Type B pancreatic cell (in vitro differentiated cells): ENCODE measurements around the gene DGCR2. TPM values are rescaled to one million over a fixed set of nuclear protein-coding genes. Genes with fewer than 3 reads are reported as not detected.
"Not testable (repeated sequence)": the region's sequence is repeated elsewhere in the genome, so short reads cannot be mapped to it uniquely, and the experiment has no call there.

Experiments
- DNase-seq: peaks from one replicate; pipeline ENCODE4 v3.0.0; 2021; ENCODE audit warnings: mixed read lengths; ENCODE audit not compliant: unreplicated experiment; ENCODE audit errors: extremely low spot score
- H3K27ac Mint-ChIP-seq: 2 replicates; pipeline ENCODE4 v1.8.0; 2021; ENCODE audit warnings: mild to moderate bottlenecking, mixed read lengths
- H3K27me3 Mint-ChIP-seq: 2 replicates; pipeline ENCODE4 v1.8.0; 2021; ENCODE audit warnings: mixed read lengths
- H3K36me3 Mint-ChIP-seq: 2 replicates; pipeline ENCODE4 v1.8.0; 2021; ENCODE audit warnings: mixed read lengths
- H3K4me1 Mint-ChIP-seq: one replicate; pipeline ENCODE4 v1.8.0; 2021; ENCODE audit warnings: mixed read lengths; ENCODE audit not compliant: unreplicated experiment
- H3K4me3 Mint-ChIP-seq: 2 replicates; pipeline ENCODE4 v1.8.0; 2021; ENCODE audit warnings: mild to moderate bottlenecking, mixed read lengths
- H3K9me3 Mint-ChIP-seq: 2 replicates; pipeline ENCODE4 v1.8.0; 2021; ENCODE audit warnings: mixed read lengths
- total RNA-seq: library from RNA; stranded (reverse); gene quantifications from 2 replicates; pipeline ENCODE4 v1.2.1, GENCODE V29; 2021; ENCODE audit warnings: low replicate concordance
- TF ChIP-seq, protein P1 (sequence below): fragments of 200-600 bp; sonication (generic); conservative IDR thresholded peaks from 2 replicates; pipeline ENCODE4 v1.5.0; 2021; ENCODE audit warnings: antibody characterized with exemption, mild to moderate bottlenecking

The DGCR2 gene
- total RNA-seq, 1 donor from 2014 or later: 83.1 TPM

DNA sequence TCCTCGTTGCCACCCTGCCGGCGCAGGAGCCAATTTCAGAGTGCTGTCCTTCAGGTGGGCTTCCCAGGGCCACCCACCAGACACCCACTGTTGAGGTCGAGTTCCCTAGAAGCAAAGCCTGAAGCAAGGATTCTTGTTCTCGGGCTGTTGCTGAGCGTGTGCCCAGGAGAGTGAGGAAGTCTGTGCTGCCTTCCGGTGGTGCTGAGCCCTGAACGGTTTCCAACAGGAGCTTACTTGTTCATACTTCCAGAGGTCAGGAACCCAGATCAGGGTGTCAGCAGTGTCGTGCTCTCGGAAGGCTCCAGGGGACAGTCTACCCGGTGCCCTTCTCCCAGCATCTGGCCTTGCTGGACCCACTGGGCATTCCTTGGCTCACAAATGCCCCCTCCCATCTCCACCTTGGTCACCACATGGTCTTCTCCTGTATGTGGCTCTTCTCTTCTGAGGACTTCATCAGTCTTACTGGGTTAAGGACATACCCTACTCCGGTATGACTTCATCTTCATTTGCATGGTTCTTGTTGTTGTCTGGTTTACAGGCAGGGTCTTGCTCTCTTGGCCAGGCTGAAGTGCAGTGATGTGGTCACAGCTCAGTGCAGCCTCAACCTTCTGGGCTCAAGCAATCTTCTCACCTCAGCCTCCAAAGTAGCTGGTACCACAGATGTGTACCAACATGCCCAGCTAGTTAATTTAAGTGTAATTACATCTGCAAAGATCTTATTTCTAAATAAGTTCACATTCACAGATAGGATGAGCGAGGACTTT is 45.1 kb upstream of the DGCR2 start:
- no peaks in the 10 kb centered on the region for H3K9me3 Mint-ChIP-seq
- no peaks in the 10 kb centered on the region for H3K36me3 Mint-ChIP-seq
- peaks cover 3% of the 10 kb centered on the region for H3K4me1 Mint-ChIP-seq

DNA sequence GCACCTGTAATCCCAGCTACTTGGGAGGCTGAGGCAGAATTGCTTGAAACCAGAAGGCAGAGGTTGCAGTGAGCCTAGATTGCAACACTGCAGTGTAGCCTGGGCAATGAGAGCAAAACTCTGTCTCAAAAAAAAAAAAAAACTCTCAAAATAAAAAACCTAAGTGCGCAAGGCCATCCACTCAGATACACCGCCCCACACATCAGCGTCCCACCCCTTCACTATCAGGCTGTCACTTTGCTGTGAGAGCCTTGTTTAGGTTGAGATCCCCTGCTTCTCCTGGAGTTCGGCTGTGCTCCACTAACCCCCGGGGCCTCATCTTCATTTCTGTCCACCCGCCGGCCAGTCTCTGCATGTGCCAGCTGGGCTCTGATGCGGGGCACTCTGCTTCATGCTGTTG is 44.2 kb upstream of the DGCR2 start:
- no peaks in the 10 kb centered on the region for H3K36me3 Mint-ChIP-seq
- TF ChIP-seq, protein P1, sequence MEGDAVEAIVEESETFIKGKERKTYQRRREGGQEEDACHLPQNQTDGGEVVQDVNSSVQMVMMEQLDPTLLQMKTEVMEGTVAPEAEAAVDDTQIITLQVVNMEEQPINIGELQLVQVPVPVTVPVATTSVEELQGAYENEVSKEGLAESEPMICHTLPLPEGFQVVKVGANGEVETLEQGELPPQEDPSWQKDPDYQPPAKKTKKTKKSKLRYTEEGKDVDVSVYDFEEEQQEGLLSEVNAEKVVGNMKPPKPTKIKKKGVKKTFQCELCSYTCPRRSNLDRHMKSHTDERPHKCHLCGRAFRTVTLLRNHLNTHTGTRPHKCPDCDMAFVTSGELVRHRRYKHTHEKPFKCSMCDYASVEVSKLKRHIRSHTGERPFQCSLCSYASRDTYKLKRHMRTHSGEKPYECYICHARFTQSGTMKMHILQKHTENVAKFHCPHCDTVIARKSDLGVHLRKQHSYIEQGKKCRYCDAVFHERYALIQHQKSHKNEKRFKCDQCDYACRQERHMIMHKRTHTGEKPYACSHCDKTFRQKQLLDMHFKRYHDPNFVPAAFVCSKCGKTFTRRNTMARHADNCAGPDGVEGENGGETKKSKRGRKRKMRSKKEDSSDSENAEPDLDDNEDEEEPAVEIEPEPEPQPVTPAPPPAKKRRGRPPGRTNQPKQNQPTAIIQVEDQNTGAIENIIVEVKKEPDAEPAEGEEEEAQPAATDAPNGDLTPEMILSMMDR: no peak
- H3K4me3 Mint-ChIP-seq: no peak overlapping the region
- no peak overlapping the region for H3K27ac Mint-ChIP-seq
- no peak for DNase-seq
- H3K27me3 Mint-ChIP-seq: peaks cover 70% of the 10 kb centered on the region
- no peaks in the 10 kb centered on the region for H3K4me1 Mint-ChIP-seq
- no peaks in the 10 kb centered on the region for H3K9me3 Mint-ChIP-seq

More for the DNA sequence above, 45.1 kb upstream of the DGCR2 start:
- Mint-ChIP-seq H3K4me3 (no peak overlapping the region), H3K27ac (no peak overlapping the region), H3K27me3 (peaks cover 65% of the 10 kb centered on the region)
- no peak for DNase-seq
- TF ChIP-seq, protein P1: no peak

DNA sequence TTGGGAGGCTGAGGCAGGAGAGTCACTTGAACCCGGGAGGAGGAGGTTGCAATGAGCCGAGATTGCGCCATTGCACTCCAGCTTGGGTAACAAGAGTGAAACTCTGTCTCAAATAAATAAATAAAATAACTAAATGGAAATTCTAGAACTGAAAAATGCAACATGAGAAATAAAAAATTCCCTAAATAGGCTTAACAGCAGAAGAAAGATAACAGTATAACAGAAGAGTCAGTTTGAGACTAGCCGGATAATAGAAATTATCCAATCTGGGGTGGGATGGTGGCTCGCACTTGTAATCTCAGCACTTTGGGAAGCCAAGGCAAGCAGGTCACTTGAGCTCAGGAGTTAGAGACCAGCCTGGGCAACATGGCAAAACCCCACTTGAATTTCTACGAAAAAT is 42.2 kb upstream of the DGCR2 start:
- Mint-ChIP-seq H3K4me1 (no peaks in the 10 kb centered on the region), H3K36me3 (no peaks in the 10 kb centered on the region), H3K4me3 (no peak overlapping the region), H3K9me3 (no peaks in the 10 kb centered on the region), H3K27me3 (peaks cover 68% of the 10 kb centered on the region), H3K27ac (no peak overlapping the region)
- TF ChIP-seq, protein P1: no peak
- no peak for DNase-seq

DNA sequence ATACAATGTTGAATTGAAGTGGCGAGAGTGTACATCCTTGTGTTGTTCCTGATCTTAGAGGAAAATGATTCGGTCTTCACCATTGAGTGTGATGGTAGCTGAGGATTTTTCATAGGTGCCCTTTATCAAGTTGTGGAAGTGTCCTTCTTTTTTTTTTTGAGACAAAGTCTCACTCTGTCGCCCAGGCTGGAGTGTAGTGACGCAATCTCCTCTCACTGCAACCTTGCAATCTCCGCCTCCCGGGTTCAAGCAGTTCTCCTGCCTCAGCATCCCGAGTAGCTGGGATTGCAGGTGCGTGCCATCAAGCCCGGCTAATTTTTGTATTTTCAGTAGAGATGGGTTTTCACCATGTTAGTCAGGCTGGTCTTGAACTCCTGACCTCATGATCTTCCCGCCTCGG is 36.4 kb upstream of the DGCR2 start:
- H3K27me3 Mint-ChIP-seq: peaks cover 53% of the 10 kb centered on the region
- not testable (repeated sequence) for H3K27ac Mint-ChIP-seq, H3K4me1 Mint-ChIP-seq, H3K4me3 Mint-ChIP-seq, H3K36me3 Mint-ChIP-seq, H3K9me3 Mint-ChIP-seq, DNase-seq

DNA sequence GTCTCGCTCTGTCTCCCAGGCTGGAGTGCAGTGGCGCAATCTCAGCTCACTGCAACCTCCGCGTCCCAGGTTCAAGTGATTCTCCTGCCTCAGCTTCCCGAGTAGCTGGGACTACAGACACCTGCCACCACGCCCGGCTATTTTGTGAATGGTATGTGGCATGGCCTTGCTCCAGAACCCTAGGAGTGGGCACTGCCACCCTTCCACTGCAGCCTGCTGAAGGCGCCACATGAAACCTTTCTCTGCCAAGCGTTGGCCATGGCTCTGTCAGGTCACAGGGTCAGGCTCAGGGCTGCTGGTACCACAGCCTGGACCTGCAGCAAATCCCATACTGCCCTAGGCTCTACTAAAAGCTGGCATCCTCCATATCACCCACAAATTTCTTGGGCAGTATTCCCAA is 33.9 kb upstream of the DGCR2 start:
- not testable (repeated sequence) for DNase-seq, H3K4me1 Mint-ChIP-seq, H3K9me3 Mint-ChIP-seq, H3K36me3 Mint-ChIP-seq, H3K4me3 Mint-ChIP-seq, H3K27ac Mint-ChIP-seq
- H3K27me3 Mint-ChIP-seq: peaks cover 62% of the 10 kb centered on the region

DNA sequence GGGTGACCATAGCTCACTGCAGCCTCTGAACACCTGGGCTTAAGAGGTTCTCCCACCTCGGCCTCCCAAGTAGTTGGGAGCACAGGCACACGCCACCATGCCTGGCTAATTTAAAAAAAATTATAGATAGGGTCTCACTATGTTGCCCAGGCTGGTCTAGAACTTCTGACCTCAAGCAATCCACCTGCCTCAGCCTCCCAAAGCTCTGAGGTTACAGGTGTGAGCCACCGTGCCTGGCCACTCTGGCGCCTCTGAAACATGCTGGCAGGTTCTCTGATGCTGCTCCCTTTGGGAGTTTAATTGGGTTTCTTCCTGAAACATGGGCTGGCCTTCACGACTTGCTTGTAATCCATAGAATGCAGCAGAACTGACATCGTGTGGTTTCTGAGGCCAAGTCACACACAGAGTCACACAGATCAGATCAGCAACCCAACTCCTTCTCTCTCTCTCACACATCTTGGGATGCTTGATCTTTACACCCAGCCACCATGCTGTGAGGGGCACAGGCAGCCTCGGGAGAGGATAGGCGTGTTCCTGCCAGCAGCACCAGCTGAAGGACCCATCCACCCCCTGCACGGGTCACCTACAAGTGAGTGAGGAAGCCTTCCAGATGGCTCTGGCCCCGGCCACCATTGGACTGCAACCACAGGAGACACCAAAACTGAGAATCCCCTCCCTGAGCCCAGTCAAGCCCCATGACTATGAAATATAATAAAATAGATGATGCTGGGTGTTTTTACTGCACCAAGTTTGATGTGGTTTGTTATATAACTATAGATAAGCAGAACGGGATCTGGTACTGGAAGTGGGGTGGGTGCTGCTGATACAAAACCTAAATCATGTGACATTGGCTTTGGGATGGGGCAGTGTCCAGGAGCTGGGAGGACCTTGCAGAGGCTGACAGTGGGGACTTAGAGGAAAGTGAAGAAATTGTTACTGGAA is 31.0 kb upstream of the DGCR2 start:
- TF ChIP-seq, protein P1: no peak
- H3K36me3 Mint-ChIP-seq: peaks cover 6% of the 10 kb centered on the region
- peaks cover 4% of the 10 kb centered on the region for H3K4me1 Mint-ChIP-seq
- peaks cover 56% of the 10 kb centered on the region for H3K27me3 Mint-ChIP-seq
- H3K4me3 Mint-ChIP-seq: no peak overlapping the region
- no peak overlapping the region for H3K27ac Mint-ChIP-seq
- DNase-seq: no peak
- H3K9me3 Mint-ChIP-seq: no peaks in the 10 kb centered on the region
